ENCODE measurements around the gene PRRX2. TPM values are rescaled to one million over a fixed set of nuclear protein-coding genes. Genes with fewer than 3 reads are reported as not detected.
"Not testable (repeated sequence)": the region's sequence is repeated elsewhere in the genome, so short reads cannot be mapped to it uniquely, and the experiment has no call there.

The PRRX2 gene
- total RNA-seq, 2 donors from 2014 or later = 3.3 to 6.1 TPM

DNA sequence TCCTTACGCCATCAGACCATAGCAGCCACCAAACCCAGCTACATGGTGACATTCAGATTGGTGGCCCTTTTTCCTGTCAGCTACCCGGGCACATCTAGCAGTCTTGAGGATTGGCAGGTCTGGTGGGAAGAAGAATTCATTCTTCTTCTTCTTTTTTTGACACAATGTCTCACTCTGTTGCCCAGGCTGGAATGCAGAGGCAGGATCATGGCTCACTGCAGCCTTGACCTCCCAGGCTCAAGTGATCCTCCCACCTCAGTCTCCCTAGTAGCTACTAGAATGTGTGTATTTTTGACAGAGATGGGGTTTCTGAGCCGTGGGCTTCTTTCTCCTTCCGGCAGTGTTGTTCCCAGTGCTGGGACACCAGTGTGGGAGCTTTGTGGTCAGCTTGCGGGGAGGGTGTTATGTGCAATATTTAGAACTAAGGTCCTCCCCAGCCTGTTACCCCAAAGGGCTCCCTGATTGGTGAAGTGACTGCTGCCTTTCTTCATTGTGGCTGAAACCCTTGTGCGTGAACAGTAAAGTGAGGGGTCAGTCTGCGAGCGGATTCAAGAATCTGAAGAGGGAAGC is 36.1 kb upstream of the PRRX2 start:
- no peaks in the 10 kb centered on the region for H3K9me3 Mint-ChIP-seq
- peaks cover 74% of the 10 kb centered on the region for H3K4me1 Mint-ChIP-seq (ENCODE audit: low read depth)
- peak overlapping the region in 1 of 2 donors; percentile 17 for H3K4me3 Mint-ChIP-seq
- ATAC-seq (replicated peaks in 1 of 2) = no peak
- no peaks in the 10 kb centered on the region for H3K27me3 Mint-ChIP-seq (ENCODE audit: low read depth)
- peak overlapping the region; percentile 22 for H3K27ac Mint-ChIP-seq
- no peak for DNase-seq
- peaks cover 0 to 6% of the 10 kb centered on the region in 2 donors for H3K36me3 Mint-ChIP-seq (ENCODE audit: insufficient read depth in 2 of 2)

DNA sequence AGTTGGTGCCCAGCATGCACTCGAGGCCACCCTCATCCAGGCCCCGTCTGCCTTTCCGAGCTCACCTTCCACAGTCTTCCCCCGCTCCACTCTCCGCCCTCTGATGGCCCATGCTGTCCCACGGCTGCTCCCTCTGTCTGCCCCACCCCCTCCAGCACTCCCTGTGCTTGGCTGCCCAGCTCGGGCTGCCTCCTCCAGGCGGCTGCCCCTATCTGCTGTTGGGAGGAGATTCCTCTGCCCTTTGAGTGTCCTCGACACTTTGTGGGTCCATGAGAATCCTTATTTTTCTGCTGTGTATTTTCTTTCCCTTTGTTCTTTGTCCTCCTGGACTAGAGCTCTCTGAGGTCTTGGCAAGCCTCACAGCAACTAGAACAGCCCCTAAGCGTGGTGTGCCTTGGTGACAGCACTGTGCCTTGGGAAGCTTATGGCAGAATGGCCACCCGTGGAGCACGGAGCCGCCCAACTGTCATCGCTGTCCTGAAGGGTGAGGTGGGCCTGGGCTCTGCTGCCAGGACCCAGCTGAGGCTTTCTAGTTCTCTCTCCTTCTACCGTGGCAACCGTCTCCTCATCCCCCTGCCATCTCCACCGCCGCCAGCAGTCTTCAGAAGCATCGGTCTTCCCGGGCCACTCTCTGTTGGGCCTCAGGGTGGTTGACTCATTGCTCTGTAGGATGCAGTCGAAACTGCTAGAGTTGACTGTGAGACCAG is 34.3 kb upstream of the PRRX2 start:
- Mint-ChIP-seq H3K4me3 (peak overlapping the region in 1 of 2 donors; percentile 48), H3K27ac (peak overlapping the region; percentile 56), H3K4me1 (ENCODE audit: low read depth) (peaks cover 62% of the 10 kb centered on the region), H3K9me3 (no peaks in the 10 kb centered on the region), H3K36me3 (ENCODE audit: insufficient read depth in 2 of 2) (peaks cover 0 to 8% of the 10 kb centered on the region in 2 donors), H3K27me3 (ENCODE audit: low read depth) (no peaks in the 10 kb centered on the region)
- DNase-seq = no peak
- ATAC-seq (replicated peaks in 1 of 2) = peak in 1 of 2 donors; percentile 59

DNA sequence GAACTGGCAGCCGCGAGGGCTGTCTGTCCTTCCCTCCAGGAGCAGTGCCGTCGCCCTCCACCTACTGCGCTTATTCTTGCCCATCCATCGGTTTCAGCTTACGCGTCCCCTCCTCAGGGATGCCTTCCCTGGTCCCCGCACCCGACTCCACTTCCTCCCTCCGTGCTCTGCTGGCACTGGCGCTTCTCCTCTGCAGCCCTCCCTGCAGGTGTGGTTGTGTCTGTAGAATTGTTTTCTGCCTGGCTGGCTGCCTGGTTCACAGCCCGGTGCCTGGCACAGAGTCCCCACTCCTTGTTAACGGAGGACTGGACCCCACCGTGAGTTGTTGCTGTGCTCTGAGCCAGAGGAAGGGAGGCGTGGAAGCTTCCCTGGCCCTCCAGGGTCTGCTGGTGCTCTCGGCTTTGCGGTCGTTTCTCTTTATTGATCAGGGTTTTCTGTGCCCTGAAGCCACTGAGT is 33.7 kb upstream of the PRRX2 start:
- DNase-seq = no peak
- ATAC-seq (replicated peaks in 1 of 2) = no peak
- Mint-ChIP-seq H3K4me1 (ENCODE audit: low read depth) (peaks cover 61% of the 10 kb centered on the region), H3K9me3 (no peaks in the 10 kb centered on the region), H3K27me3 (ENCODE audit: low read depth) (no peaks in the 10 kb centered on the region), H3K4me3 (peak overlapping the region in 1 of 2 donors; percentile 48), H3K27ac (peak overlapping the region; percentile 21), H3K36me3 (ENCODE audit: insufficient read depth in 2 of 2) (peaks cover 0 to 8% of the 10 kb centered on the region in 2 donors)

DNA sequence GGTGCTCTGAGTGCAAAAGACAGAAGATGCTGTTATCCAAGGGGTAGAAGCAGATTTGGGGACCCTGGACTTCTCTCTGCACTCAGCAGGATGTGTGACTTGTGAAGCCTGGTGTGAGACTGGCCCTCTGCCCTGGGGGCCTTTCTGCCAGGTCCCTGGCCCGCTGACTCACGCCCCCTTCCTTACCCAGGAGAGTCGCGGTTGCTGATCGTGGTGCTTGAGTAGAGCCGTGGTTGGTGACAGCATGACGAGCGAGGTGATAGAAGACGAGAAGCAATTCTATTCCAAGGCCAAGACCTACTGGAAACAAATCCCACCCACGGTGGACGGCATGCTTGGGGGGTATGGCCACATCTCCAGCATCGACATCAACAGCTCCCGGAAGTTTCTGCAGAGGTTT is 33.0 kb upstream of the PRRX2 start:
- ATAC-seq (replicated peaks in 1 of 2) (peak; percentile 26 to 39), DNase-seq (no peak)
- H3K36me3 Mint-ChIP-seq (ENCODE audit: insufficient read depth in 2 of 2) = peaks cover 0 to 8% of the 10 kb centered on the region in 2 donors
- peaks cover 53% of the 10 kb centered on the region for H3K4me1 Mint-ChIP-seq (ENCODE audit: low read depth)
- H3K27me3 Mint-ChIP-seq (ENCODE audit: low read depth) = no peaks in the 10 kb centered on the region
- H3K9me3 Mint-ChIP-seq = no peaks in the 10 kb centered on the region
- H3K4me3 Mint-ChIP-seq = no peak overlapping the region
- H3K27ac Mint-ChIP-seq = no peak overlapping the region

DNA sequence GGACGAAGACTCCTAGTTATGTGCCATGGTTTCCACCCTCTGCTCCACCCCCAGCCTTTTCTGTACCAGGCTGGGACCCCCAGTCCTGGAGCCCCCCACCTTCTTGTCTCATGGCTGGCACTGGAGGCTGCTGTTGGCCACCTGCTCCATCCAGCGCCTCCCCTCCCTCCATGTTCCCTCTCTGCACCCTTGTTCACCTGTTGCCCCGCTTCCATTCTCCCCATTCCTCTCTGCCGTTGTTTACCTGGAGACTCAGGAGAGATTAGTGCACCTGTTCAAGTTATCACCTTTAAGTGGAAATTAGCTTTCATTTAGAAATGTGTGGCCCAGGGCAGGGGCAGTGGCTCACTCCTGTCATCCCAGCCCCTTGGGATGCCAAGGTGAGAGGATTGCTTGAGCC is 32.2 kb upstream of the PRRX2 start:
- no peaks in the 10 kb centered on the region for H3K27me3 Mint-ChIP-seq (ENCODE audit: low read depth)
- no peaks in the 10 kb centered on the region for H3K9me3 Mint-ChIP-seq
- ATAC-seq (replicated peaks in 1 of 2) = no peak
- no peak overlapping the region for H3K4me3 Mint-ChIP-seq
- H3K36me3 Mint-ChIP-seq (ENCODE audit: insufficient read depth in 2 of 2) = peaks cover 1 to 9% of the 10 kb centered on the region in 2 donors
- DNase-seq = no peak
- H3K27ac Mint-ChIP-seq = no peak overlapping the region
- H3K4me1 Mint-ChIP-seq (ENCODE audit: low read depth) = peaks cover 52% of the 10 kb centered on the region

DNA sequence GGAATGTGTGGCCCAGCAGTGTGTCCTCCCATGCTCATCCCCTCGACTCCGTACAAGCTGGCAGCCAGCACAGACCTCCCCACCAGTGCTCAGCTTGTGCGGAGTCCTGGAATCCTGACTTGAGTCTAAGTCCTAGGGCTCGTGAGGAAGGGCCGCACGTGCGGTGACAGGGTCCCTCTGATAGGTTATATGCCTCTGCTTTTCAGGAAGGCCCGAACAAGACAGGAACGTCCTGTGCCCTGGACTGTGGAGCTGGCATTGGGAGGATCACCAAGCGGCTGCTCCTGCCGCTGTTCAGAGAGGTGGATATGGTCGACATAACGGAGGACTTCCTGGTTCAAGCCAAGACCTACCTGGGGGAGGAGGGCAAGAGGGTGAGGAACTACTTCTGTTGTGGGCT is 31.6 kb upstream of the PRRX2 start:
- no peak for ATAC-seq (replicated peaks in 1 of 2)
- Mint-ChIP-seq H3K27ac (no peak overlapping the region), H3K27me3 (ENCODE audit: low read depth) (no peaks in the 10 kb centered on the region), H3K36me3 (ENCODE audit: insufficient read depth in 2 of 2) (peaks cover 3 to 11% of the 10 kb centered on the region in 2 donors), H3K4me1 (ENCODE audit: low read depth) (peaks cover 49% of the 10 kb centered on the region), H3K9me3 (no peaks in the 10 kb centered on the region), H3K4me3 (no peak overlapping the region)
- no peak for DNase-seq

DNA sequence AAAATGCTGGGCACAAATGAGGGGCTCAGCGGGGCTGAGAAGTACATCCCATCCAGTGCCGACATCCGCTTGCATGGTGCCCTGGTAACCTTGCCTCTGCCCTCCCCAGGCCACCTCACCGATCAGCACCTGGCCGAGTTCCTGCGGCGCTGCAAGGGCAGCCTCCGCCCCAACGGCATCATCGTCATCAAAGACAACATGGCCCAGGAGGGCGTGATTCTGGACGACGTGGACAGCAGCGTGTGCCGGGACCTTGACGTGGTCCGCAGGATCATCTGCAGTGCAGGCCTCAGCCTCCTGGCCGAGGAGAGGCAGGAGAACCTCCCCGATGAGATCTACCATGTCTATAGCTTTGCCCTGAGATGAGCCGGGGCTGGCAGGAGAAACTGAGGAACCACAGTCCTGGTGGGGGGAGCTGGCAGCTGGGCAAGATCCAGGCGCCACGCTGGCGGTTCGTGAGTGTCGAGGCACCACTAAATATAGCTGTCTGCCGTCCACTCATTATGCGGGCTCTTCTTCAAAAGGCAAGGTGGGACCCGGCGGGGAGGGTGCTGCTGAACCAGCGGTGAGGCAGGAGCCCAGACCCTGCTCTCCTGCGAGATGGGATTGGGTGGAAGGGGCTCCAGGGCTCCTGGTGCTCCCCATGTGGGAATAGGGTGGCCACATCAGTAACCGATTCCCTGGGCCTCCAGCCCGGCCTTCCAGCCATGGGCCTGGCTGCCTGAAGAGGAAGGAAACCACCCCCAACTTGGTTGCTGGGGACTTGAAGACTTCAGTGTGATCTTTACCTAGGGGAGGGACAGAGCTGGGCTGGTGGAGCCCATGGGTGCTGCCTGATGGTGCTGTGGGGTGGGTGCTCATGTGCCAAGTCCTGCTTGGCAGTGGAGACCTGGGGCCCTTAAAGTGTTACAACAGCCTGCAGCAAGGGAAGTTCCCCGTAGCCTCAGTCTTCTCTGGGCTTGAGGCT is 30.1 kb upstream of the PRRX2 start:
- Mint-ChIP-seq H3K27me3 (ENCODE audit: low read depth) (no peaks in the 10 kb centered on the region), H3K9me3 (no peaks in the 10 kb centered on the region), H3K36me3 (ENCODE audit: insufficient read depth in 2 of 2) (peaks cover 3 to 9% of the 10 kb centered on the region in 2 donors), H3K4me1 (ENCODE audit: low read depth) (peaks cover 39% of the 10 kb centered on the region), H3K27ac (no peak overlapping the region), H3K4me3 (no peak overlapping the region)
- ATAC-seq (replicated peaks in 1 of 2) = no peak
- DNase-seq = no peak

DNA sequence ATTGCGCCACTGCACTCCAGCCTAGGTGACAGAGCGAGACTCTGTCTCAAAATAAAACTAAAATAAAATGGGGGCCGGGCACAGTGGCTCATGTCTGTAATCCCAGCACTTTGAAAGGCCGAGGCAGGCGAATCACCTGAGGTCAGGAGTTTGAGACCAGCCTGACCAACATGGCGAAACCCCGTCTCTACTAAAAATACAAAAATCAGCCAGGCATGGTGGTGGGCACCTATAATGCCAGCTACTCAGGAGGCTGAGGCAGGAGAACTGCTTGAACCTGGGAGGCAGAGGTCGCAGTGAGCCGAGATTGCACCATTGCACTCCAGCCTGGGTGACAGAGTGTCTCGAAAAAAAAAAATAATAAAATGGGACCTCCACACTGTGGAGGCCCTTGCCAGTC is 29.1 kb upstream of the PRRX2 start:
- H3K4me1 Mint-ChIP-seq (ENCODE audit: low read depth) = peaks cover 39% of the 10 kb centered on the region
- not testable (repeated sequence) for H3K9me3 Mint-ChIP-seq; H3K36me3 Mint-ChIP-seq (ENCODE audit: insufficient read depth in 2 of 2); ATAC-seq (replicated peaks in 1 of 2); DNase-seq; H3K27ac Mint-ChIP-seq; H3K4me3 Mint-ChIP-seq; H3K27me3 Mint-ChIP-seq (ENCODE audit: low read depth)

DNA sequence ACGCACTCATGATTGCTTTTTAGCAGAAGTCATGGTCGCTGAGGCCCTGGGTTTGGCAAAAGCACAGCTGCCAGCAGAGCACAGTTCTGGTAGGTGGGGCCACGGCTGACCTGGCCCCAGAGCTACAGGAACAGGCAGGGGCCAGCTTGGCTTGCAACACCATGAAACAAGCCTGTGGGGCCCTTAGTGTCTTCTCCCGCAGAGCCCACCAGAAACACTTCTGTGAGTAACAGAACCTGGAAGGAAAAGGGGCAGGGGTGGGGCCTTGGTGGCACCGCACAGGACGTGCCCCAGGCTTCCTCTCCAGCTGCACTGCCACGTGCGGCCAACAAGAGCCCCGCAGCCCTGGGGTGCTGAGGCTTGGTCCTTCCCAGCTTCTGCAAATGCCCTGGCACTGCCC is 28.3 kb upstream of the PRRX2 start:
- Mint-ChIP-seq H3K27ac (no peak overlapping the region), H3K4me1 (ENCODE audit: low read depth) (peaks cover 34% of the 10 kb centered on the region), H3K9me3 (no peaks in the 10 kb centered on the region), H3K36me3 (ENCODE audit: insufficient read depth in 2 of 2) (peaks cover 3 to 7% of the 10 kb centered on the region in 2 donors), H3K27me3 (ENCODE audit: low read depth) (no peaks in the 10 kb centered on the region), H3K4me3 (no peak overlapping the region)
- ATAC-seq (replicated peaks in 1 of 2) (no peak), DNase-seq (no peak)

DNA sequence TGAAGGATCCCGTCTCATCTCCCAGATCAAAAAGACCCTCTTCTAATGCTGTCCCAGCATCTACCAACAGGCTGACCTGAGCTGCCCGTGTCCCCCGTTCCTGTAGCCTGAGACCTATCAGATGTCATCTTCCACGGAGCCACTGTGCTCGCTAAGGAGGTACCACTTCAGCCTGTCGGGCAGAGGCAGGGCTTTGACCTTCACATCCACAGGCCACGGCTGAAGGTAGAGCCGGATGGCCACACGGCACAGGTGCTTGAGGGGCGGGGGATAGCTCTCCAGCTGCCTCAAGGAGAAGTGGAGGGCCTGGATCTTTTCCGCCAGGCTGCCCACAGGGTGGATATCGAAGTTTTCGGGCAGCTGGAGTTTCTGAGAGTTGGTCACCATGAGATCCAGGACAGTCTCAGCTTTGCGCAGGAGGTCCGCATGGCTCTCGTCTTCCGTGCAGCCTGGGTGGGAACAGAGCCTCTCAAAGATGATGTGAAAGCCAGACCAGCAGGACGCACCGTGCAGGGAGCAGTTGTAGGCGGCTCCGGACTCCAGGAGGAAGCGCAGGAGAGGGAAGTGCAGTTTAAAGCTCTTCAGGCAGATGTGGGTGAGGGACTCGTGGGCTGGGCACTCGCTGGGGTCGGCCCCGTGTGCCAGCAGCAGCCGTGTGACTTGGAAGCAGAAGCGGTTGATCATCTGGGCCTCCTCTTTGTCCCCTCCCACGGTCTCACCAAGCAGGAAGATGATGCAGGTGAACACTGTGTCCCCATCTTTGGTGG is 27.6 kb upstream of the PRRX2 start:
- Mint-ChIP-seq H3K4me1 (ENCODE audit: low read depth) (peaks cover 27% of the 10 kb centered on the region), H3K36me3 (ENCODE audit: insufficient read depth in 2 of 2) (peaks cover 3 to 7% of the 10 kb centered on the region in 2 donors), H3K27ac (peak overlapping the region; percentile 40), H3K27me3 (ENCODE audit: low read depth) (no peaks in the 10 kb centered on the region), H3K9me3 (no peaks in the 10 kb centered on the region), H3K4me3 (no peak overlapping the region)
- DNase-seq = no peak
- no peak for ATAC-seq (replicated peaks in 1 of 2)

DNA sequence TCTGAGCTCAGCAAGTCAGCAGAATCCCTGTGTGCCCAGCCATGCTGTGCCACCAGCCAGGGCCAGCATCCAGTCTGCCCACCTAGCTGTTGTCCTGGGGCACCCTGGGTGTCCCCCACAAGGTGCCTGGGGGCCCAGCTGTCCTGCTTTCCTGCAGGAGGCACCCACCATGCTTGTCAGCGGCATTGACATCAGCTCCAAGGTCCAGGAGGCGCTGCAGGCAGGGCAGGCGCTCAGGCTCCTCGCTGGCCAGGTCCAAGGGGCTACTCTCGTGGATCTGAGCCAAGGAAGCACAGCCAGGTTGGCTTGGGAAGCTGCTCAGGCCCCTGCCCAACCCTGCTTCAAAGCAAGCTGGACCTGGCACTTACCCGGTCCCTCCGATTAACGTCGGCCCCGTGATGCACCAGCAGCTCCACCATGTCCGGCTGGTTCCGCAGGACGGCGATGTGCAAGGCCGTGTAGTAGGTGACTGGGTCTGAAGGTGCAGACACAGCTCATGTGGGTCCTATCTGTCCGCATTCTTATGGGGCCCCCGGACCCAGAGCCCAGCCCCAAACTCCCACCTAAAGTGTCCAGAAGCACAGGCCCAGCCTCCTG is 26.3 kb upstream of the PRRX2 start:
- Mint-ChIP-seq H3K36me3 (ENCODE audit: insufficient read depth in 2 of 2) (peaks cover 3 to 7% of the 10 kb centered on the region in 2 donors), H3K4me3 (no peak overlapping the region), H3K4me1 (ENCODE audit: low read depth) (peaks cover 27% of the 10 kb centered on the region), H3K27me3 (ENCODE audit: low read depth) (no peaks in the 10 kb centered on the region), H3K9me3 (no peaks in the 10 kb centered on the region), H3K27ac (no peak overlapping the region)
- no peak for DNase-seq
- no peak for ATAC-seq (replicated peaks in 1 of 2)

DNA sequence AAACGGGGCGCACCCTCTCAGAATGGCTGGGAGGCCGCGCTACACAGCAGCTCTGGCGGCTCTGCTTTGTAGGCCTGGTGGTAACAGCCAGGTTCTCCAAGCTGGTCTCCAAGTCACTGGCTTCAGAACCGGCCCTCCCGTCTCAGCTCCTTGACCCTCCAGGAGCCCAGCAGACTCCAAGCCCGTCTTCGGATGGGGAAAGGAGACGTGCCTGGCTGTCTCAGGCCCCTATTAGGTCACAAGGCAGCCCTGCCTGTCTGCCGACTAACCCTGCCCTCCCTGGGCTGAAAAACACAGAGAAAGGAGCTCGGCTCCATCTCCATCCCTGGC is 25.7 kb upstream of the PRRX2 start:
- H3K4me3 Mint-ChIP-seq = peak overlapping the region; percentile 88 to 94
- no peaks in the 10 kb centered on the region for H3K27me3 Mint-ChIP-seq (ENCODE audit: low read depth)
- H3K4me1 Mint-ChIP-seq (ENCODE audit: low read depth) = peaks cover 27% of the 10 kb centered on the region
- ATAC-seq (replicated peaks in 1 of 2) (no peak), DNase-seq (no peak)
- peaks cover 3 to 7% of the 10 kb centered on the region in 2 donors for H3K36me3 Mint-ChIP-seq (ENCODE audit: insufficient read depth in 2 of 2)
- H3K9me3 Mint-ChIP-seq = no peaks in the 10 kb centered on the region
- H3K27ac Mint-ChIP-seq = no peak overlapping the region
